M059J (cell line): ENCODE results near the gene RPS6KA2. TPM values are rescaled to one million over a fixed set of nuclear protein-coding genes. Genes with fewer than 3 reads are reported as not detected.
"Not testable (repeated sequence)": the region's sequence is repeated elsewhere in the genome, so short reads cannot be mapped to it uniquely, and the experiment has no call there.

ENCODE experiments used
- DNase-seq: peaks from one replicate; pipeline ENCODE4 v3.0.0-alpha.2; 2012; ENCODE audit warnings: low read depth
- total RNA-seq: library from RNA; depleted of rRNA; stranded (reverse); fragments of >200 nt; shearing (Covaris generic); gene quantifications from 2 replicates; pipeline ENCODE4 v1.2.3, GENCODE V29; 2014

RPS6KA2 gene
- total RNA-seq, 1 experiment from 2014 or later, result 1.9 TPM

DNA sequence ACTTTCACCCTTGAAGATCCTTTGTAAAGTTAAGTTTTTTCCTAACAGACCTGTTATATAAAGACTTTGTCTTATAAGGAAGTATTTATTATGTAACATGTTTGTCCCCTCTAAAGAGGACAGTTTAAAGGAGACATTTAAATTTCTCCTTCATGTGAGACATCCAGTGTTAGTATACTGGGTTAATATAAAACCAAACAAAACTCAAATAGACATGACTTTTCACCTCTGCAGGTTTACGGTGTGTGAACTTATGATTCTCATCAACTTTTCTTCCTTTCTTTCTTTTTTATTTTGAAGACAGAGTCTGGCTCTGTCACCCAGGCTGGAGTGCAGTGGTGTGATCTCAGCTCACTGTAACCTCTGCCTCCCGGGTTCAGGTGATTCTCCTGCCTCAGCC, 226.9 kb downstream of the RPS6KA2 start:
- no peak for DNase-seq

DNA sequence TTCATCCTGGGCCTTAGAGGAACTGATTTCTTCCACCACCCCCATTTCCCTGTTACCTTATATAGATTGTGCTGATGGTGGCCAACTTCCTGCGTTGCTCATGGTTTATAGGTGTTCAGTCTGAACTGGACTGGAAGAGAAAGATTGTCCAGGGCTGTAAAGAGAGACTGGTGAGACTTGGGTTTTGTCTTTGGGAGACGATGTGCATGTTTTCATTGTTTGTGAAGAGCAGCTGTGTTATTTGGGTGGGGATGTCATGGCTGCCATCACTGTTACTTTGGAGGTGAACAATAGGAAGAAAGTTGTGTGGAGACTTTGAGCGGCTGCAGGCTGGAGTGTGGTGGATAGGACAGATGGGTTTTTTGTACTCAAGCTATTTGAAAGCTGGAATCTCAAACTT, 228.7 kb downstream of the RPS6KA2 start:
- no peak for DNase-seq

DNA sequence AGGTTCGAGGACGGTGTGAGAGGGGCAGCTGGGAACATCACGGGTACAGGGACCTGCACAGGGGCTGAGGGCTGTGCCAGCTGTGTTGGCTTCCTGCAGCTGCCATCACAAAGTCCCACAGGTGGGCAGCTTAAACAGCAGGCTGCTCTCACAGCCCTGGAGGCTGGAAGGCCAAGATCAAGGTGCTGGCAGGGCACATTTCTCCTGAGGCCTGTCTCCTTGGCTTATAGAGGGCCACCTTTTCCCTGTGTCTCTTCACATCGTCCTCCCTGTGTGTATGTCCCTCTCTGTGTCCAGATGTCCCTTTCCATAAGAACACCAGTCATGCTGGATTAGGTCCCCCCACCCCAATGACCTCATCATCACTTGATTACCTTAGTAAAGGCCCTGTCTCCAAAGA, 229.2 kb downstream of the RPS6KA2 start:
- DNase-seq, result no peak

DNA sequence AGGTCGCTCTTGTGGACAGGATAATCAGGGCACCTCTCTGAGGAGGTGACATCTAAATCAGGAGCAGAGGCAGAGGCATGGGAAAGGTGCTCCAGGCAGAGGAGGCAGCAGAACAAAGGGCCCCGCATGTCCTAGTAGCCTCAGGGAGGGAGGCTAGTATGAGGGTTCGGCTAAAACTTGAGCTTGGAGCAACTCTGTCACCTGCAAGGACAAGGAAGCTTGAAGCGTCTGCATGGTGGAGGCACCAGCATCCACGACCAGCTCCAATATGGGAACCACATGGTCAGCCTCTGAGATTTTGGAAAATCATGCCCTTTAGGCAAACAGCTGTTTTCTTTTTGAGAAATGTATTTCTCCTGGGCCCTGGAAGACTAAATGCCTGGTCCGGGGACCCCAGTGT, 231.3 kb downstream of the RPS6KA2 start:
- DNase-seq, result no peak

DNA sequence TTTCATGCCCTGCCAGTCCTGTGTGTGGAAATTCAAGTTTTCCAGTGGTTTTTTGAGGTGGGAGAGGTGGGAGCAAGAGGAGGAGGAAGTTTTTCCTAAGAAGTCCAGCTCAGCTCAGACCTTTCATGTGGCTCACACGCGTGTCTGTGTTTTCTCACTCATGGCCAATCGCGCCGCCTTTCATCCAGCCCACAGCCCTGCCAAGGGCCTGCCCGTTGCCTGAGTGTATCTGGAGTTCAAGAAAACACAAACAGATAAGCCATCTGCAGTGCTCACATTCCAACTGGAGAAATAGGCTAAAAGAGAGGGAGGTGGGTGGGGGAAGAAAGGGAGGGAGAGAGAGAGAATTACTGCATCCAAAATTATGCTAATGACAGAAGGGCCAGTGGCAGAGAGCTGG, 231.7 kb downstream of the RPS6KA2 start:
- DNase-seq, result no peak

DNA sequence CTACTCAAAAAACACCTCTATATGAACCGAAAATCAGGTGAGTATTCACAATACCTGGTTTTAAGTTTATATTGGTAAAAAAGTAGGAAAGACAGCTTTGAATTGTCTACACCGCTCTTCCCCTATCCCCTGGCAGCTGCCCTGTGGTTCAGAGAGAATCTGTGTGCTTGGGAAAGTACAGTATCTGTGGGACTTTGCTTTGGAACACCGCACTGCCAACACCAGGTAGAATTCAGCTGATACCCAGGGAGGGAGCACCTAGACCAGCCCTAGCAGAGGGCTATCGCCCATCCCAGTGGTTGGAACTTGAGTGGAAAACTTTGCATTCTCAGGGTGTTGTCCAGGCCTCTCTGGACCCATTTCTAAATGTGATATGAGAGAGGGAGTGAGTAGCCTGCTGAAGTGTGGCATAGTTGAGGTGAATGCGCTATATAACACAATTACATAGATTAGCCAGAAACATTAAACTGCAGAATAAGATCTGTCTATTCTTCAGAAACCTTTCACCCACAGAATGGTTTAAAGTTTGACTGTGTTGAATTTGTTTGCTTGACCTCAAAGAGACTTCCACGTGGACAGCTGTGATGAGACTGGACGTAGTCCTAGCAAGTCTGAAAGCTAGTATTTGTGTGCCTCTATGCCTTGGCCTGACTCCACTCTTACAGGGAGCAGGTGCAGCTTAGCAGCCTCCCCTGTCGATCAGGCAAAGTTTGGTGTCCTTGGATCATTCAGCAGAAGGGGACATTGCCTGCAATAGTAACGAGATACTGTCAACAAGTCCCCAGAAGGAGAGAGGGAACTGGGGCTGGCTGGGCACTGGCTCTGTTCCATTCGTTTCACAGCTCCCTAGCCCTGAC, 232.8 kb downstream of the RPS6KA2 start:
- DNase-seq, result no peak

DNA sequence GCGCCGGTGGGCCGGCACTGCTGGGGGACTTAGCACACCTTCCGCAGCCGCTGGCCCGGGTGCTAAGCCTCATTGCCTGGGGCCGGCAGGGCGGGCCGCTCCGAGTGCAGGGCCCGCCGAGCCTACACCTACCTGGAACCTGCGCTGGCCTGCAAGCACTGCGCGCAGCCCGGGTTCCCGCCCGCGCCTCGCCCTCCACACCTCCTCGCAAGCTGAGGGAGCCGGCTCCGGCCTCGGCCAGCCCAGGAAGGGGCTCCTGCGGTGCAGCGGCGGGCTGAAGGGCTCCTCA, 233.6 kb downstream of the RPS6KA2 start:
- no peak for DNase-seq

DNA sequence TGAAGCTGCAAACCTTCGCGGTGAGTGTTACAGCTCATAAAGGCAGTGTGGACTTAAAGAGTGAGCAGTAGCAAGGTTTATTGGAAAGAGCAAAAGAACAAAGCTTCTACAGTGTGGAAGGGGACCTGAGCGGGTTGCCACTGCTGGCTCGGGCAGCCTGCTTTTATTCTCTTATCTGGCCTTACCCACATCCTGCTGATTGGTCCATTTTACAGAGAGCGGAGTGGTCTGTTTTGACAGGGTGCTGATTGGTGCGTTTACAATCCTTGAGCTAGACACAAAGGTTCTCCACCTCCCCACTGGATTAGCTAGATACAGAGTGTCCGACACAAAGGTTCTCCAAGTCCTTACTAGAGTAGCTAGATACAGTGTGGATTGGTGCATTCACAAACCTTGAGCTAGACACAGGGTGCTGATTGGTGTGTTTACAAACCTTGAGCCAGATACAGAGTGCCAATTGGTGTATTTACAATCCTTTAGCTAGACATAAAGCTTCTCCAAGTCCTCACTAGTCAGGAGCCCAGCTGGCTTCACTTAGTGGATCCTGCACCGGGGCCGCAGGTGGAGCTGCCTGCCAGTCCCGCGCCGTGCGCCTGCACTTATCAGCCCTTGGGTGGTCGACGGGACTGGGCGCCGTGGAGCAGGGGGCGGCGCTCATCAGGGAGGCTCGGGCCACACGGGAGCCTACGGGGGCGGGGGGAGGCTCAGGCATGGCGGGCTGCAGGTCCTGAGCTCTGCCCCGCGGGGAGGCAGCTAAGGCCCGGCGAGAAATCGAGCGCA, 234.1 kb downstream of the RPS6KA2 start:
- not testable (repeated sequence) for DNase-seq

DNA sequence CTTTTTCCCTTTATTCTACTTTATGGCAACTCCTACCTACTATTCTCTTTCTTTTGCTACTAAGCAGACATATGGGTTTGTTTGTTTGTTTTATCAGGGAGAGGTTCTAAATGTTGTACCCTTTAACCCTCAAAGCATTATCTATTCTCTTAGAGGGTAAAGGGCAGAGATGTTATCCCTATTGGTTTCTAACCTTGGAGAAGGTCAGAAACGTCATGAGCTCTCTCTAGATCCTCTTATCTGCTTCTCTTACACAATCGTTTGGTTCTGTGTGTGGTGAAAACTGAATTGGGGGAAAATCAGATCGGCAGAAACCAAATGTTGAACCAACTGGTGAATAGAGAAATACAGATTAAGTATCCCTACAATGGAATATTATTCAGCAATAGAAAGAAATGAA, 237.9 kb downstream of the RPS6KA2 start:
- no peak for DNase-seq

DNA sequence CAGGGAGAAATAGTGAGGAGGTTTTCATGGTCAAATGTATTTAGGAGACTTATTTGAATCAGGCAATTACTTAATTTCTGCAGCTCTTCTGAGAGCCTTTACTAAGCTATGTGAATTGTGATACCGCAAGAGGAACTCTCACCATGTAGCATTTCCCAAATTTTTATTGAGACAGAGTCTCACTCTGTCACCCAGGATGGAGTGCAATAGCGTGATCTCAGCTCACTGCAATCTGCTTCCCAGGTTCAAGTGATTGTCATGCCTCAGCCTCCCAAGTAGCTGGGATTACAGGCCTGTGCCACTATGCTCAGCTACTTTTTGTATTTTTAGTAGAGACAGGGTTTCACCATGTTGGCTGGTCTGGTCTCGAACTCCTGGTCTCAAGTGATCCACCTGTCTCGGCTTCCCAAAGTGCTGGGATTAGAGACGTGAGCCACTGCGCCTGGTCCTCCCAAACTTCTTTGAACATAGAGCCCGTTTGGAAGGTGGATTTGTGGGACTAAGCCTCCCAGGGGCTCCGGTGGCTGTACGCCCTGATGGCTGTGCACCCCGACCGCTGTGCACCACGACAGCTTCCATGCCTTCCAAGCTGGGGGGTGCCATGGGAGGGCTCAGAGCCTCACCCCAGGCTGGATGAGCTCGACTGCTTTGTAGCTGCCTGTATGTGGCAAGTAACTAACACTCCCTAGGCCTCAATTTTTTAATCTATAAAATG, 238.6 kb downstream of the RPS6KA2 start:
- no peak for DNase-seq

DNA sequence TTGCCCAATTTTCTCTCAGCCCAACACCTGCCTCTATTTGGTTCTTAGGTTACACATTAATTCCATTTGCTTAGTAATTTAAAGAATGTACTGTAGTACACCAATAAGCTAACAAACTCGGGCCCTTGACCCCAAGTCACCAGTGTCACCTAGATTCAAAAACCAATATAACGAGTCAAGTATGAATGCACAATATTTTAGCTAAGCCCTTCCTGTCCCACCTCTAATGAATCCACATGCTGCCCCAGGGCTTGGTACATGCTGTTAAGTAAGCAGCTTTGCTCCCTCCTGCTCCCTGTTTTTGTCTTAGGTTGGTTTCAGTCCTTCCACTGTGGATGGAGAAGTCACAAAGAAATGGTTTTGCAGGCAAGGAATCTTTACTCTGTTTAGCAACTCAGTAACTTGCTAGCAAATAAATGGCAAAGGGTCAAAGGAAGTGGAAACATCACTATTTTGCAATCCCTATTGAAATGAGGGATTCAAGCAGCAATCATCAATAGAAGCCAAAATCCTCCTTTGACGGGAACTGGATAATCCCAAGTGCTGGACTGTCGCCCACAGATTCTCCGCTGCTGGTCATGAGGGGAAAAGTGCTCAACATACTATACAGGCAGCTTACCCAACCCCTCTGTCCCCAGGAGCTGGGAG, 239.3 kb downstream of the RPS6KA2 start:
- no peak for DNase-seq

DNA sequence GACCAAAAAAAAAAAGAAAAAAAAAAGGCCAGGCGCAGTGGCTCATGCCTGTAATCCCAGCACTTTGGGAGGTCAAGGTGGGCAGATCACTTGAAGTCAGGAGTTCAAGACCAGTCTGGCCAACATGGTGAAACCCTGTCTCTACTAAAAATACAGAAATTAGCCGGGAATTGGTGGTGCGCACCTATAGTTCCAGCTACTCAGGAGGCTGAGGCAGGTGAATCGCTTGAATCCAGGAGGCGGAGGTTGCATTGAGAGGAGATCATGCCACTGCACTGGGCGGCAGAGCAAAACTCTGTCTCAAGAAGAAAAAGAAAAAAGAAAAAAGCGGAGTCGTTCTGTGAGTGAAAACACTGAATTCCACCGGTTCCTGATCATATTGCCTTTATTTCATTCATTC, 240.0 kb downstream of the RPS6KA2 start:
- not testable (repeated sequence) for DNase-seq

DNA sequence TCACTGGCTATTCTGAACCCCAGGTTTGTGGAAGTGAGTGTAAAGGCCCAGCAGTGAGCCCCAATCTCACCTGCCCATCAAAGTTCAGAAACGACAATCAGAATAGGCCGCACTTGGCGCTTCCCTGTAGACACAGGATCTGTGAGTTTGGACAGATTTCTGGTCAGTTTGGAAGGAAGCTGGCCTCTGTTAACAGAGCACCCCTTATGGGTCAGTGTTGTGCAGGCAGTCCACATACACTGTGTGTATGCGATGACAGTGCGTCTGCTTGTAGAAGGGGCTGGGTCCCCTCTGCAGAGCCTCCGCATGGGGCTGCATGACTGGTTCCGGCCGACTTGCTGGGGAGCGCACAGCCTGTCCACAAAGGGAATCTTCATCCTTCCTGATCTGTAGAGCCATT, 240.9 kb downstream of the RPS6KA2 start:
- no peak for DNase-seq

DNA sequence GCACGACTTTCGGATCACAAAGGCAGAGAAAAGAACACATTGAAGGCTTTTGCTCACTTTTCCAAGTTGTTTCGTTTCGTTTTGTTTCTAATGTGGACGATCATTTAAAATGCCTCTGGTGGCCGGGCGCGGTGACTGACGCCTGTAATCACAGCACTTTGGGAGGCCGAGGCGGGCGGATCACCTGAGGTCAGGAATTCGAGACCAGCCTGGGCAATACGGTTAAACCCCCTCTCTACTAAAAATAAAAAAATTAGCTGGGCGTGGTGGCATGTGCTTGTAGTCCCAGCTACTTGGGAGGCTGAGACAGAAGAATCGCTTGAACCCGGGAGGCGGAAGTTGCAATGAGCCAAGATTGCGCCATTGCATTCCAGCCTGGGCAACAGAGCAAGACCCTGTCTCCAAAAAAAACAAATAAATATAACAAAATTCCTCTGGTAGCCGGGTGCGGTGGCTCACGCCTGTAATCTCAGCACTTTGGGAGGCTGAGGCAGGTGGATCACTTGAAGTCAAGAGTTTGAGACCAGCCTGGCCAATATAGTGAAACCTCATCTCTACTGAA, 243.2 kb downstream of the RPS6KA2 start:
- not testable (repeated sequence) for DNase-seq

DNA sequence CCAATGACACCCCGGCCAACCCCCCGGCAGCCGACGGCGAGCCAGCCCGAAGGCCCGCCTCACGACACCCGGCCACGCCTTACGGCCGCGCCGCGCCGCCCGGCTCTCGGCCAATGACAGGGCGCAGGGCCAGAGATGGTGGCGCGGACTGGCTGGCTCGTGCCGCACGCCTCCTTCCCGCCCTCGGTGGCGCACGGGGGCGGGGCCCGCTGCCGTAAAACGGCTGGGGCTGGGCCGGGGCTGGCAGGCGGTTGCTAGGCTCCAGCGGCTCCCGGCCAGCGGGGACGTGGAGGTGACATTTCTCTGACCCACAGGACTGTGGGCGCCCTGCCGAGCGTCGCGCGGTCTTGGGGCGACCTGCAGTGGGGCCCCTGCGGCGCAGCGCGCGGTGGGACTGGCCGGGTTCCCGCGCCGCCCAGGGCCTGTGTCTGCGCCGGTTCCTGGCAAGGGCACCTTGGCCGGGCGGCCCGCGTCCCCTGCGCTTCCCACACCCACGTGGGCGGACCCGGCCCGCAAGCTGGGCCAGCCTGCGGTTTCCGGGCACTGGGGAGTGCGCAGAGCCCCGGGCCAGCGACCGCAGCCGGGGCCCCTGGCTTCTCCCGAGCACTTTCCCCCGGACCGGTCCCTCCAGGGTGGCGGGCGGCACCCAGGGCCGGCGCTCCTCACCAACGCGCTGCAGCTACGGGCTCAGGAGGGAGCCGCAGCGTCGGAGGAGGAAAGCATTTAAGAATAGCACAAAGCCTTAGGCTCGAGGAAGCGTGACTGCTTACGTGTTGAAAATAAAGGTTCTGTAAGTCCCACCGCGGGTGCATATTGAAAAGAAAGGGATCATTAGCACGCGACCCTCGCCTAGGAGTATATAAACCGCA, 243.9 kb downstream of the RPS6KA2 start, which contains the start of gene MPC1:
Gene MPC1, minus strand, starts transcription at position 8 of the 869 bp plus-strand sequence. CDS start 64 bp downstream, outside the sequence.
- DNase-seq, result peak; percentile 96

DNA sequence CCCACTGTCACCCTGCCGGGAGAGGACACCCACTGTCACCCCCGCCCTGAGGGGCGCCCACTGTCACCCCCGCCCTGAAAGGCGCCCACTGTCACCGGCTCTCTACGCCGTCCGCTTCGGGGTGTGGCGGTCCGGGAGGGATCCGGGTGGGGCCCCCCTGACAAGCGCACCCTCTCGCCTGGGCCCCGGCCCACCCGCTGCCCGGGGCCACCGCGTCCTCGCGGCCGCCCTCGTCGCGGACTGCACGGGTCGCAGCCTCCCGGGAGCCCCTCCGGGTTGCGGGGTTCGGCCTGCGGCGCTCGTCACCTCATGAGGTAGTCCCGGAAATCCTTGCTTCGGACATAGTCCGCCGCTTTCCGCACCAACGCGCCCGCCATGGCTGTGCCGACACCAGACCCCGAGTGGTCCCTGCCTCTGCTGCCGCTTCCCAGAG, 244.5 kb downstream of the RPS6KA2 start:
- no peak for DNase-seq

DNA sequence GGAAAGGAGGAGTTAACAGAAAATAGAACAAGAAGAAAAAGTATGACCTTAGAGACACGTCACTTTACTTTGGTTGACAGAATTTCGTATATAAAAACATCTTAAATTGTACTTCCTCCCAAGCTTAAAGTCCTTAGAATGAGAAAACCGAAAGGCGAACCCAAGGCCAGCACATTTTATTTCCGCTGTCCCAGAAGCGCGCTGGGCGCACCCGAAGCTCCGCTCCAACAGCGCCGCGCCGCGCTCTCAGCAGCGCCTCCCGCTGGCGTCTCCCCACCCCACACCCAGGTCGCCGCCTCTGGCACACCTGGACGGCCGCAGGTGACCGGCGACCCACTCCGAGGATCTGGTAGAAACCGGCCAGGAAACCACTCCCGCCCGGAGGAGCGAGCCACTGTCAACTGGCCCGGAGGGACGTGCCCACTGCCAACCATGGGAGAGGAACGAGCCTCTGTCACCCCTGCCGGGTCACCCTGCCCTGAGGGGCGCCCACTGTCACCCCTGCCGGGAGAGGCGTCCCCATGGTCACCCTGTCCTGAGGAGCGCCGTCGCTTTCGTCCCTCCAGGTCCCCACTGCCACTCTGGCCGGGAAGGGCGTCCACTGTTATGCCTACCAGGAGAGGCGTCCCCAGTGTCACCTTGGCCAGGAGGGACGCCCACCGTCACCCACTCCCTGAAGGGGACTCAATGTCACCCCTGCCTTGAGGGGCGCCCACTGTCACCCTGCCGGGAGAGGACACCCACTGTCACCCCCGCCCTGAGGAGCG, 245.1 kb downstream of the RPS6KA2 start:
- DNase-seq, result peak; percentile 58

DNA sequence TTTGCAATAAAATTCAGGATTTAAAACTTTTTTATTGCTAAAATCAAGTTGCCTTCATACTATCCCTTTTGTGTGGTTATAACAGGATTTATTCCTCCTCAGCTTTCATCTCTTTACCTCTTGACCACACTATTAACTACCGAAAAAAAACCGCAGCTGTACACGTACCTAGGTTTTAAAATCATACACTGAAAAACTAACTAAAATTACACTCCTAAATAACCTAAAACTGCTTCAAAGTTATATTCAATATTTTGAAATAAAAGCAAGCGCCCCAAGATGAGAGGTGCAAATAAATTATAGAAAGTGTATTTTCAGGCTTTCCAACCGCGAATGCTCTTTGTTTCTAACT, 245.7 kb downstream of the RPS6KA2 start:
- no peak for DNase-seq

DNA sequence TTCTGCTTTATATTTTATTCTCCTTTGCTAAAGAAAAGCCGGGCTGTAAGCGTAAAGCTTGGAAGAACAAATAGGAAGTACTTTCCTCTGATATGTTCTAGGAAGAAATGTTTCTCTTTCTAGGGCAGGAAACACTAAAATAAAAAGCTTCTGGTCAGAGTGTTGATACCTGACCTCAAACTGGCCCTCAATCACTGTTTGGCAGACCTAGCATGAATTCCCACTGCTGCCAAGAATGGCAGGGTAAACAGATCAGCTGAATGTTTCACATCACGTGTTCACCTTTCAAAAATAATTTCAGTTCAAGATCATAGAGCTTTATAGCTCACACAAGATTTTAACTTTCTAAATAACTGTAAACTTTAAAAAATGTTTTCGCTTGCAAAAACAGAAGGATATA, 247.3 kb downstream of the RPS6KA2 start:
- DNase-seq, result no peak

DNA sequence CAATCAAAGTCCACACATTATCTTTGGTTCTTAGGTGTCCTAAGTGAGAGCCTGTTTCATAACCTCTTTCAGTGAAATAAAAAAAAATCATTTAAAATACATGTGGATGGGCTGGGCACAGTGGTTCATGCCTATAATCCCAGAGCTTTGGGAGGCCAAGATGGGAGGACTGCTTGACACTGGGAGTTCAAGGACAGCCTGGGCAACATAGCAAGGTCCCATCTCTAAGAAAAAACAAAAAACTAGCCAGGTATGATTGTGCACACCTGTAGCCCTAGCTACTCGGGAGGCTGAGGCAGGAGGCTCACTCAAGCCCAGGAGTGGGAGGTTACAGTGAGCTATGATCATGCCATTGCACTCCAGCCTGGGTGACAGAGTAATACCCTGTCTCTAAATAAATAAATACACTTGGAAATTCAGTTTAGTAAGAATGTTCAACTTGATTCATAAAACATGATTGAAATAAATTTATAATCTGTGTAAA, 247.9 kb downstream of the RPS6KA2 start:
- no peak for DNase-seq
